NCI-H524 (cell line): ENCODE measurements around the gene SPRR1B.
"Not testable (repeated sequence)": the region's sequence is repeated elsewhere in the genome, so short reads cannot be mapped to it uniquely, and the experiment has no call there.

ENCODE experiments used
- DNase-seq, 2 experiments: peaks; one replicate each; lab custom pipeline; 2025; lab: John Stamatoyannopoulos, UW

The SPRR1B gene

DNA sequence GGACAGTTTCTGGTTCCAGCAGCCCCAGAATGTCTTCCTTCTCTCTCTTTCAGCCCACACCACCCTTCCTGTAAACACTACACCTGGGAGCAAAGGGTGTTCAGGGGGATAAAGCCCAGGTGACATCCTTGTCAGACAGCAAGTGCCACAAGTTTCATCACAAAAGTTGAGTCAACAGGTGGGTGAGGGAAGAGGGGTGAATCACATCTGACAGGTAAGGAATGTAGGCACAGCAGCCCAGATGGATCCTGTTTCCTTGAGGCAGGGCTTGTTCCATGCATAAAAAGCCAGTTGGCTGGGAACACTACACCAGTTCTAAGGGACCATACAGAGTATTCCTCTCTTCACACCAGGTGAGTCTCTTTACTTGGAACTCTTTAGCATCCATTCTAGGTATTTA lies at the start of gene SPRR1B:
SPRR1B (plus strand) TSS at position 309 of the 400 bp plus-strand sequence. CDS start 1,143 bp downstream, outside the sequence.
- no peak for DNase-seq

GRCh38 chr1:152982076-152982475 lies 48.9 kb upstream of the SPRR1B start:
- no peak for DNase-seq

- no peak for DNase-seq
These were observed 47.8 kb upstream of the SPRR1B start for GRCh38 chr1:152983234-152983633.

DNA sequence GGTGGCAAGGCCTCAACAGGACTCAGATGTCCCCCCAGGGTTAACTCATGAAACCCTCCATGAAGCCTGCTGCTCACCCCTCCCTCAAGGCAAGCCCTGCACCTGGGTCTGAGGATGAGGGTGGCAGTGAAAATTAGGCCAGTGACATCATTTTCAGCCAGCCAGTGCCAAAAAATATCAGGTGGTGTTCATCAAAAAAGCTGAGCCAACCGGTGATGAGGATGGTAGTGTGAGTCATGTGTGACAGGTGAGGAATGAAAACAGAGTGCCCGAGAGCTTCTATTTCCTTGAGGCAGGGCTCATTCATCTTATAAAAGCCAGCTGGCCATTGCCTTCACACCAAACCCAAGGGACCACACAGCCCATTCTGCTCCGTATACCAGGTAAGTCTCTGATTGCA lies 47.3 kb upstream of the SPRR1B start, which contains the start of gene SPRR1A:
SPRR1A (plus strand) TSS at position 339 of the 400 bp plus-strand sequence. CDS start 1,150 bp downstream, outside the sequence.
- no peak for DNase-seq

GRCh38 chr1:152986578-152986977 lies 44.4 kb upstream of the SPRR1B start:
- DNase-seq, result no peak

GRCh38 chr1:152993186-152993585 lies 37.8 kb upstream of the SPRR1B start:
- no peak for DNase-seq

DNA sequence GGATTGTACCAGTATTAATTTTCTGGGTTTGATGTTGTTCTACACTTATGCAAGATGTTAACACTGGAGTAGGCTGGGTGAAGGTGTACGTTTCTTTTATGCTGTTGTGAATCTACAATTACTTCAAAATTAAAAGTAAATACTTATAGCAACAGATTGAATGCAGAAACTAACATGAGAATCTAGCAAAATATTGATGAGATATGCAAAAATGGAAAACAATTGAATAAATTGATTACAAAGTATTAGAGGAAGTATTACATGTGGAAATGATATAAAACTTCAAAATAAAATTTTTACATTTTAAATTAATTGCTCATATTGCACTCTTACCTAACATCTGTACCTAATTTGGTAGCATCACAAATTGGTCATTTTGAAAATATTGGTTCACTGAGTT lies 35.2 kb upstream of the SPRR1B start:
- DNase-seq, result no peak

DNA sequence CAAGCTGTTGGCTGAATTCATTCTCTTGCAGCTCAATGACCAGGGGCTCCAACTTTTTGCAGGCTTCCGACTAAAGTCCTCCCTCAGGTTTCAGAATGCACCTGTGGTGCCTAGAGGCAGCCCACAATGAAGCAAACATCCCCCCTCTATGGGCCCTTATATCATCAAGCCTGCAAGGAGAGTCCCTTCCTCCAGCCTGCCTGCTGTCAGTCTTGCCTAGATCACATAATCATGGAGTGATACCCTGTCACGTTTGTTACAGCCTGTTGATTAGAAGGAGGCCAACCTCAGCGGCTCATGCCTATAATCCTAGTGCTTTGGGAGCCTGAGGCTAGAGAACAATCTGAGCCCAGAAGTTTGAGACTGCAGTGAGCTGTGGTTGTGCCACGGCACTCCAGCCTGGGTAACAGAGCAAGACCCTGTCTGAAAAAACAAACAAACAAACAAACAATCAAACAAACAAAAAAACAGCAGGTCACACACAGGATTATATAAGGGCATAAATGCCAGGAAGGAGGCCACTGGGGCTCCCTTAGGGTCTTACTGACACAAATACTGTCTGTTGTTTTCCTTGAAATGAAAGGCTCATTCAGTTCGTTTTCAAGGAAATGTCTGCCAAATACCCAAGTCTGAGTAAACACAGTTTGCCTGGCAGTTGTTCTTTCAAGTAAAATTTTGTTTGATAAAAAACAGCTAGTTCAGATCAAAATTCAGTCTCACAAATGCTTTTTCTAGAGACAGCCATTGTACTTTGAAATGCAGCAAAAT lies 34.2 kb upstream of the SPRR1B start:
- DNase-seq, result no peak

DNA sequence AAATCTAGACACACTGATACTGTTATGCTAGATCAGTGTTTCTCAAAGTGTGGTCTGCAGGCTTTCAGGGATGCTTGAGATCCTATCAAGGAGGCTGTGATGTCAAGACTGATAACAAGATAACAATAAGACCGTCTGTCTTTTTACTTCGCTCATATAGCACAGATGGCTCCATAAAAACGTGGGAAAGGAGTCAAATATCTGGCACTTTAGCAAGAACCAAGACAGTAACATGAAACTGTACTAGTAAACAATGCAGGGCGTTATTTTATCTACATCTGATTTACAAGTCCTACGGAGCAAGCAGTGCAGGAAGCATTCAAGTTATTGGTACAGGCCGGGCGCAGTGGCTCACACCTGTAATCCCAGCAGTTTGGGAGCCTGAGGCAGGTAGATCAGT lies 33.1 kb upstream of the SPRR1B start:
- no peak for DNase-seq

GRCh38 chr1:152998476-152998875 lies 32.5 kb upstream of the SPRR1B start:
- DNase-seq, result no peak

- DNase-seq, result no peak
These were observed 31.2 kb upstream of the SPRR1B start for GRCh38 chr1:152999818-153000217.

GRCh38 chr1:153000294-153000693 lies 30.7 kb upstream of the SPRR1B start:
- DNase-seq, result no peak

GRCh38 chr1:153001382-153001781 lies 29.6 kb upstream of the SPRR1B start, which contains the start of gene SPRR3:
Gene SPRR3 (plus strand): TSS chr1:153001749. CDS start chr1:153003021, 1,272 bp downstream.
- no peak for DNase-seq

DNA sequence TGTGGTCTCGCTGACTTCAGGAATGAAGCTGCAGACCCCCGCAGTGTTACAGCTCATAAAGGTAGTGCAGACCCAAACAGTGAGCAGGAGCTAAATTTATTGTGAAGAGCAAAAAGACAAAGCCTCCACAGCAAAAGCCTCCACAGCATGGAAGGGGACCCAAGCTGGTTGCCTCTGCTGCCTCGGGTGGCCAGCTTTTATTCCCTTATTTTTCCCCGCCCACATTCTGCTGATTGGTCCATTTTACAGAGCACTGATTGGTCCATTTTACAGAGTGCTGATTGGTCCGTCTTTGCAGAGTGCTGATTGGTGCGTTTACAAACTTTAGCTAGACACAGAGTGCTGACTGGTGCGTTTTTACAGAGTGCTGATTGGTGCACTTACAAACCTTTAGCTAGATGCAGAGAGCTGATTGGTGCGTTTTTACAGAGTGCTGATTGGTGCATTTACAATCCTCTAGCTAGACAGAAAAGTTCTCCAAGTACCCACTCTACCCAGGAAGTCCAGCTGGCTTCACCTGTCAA lies 19.7 kb upstream of the SPRR1B start:
- not testable (repeated sequence) for DNase-seq

DNA sequence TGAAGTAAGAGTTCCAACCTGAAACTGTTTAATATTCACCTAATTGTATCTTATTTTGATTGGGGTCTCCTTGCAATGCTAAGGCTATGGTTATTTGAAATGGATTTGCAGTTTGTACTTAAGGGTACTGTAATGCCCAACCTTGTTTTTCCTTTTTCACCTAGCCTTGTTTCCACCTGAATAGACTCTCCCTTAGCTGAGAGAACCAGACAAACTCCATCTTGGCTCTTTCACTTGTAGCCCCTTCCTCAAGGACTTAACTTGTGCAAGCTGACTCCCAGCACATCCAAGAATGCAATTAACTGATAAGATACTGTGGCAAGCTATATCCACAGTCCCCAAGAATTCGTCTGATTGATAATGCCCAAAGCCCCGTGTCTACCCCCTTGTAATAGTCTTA lies 9.2 kb upstream of the SPRR1B start:
- DNase-seq, result not testable (repeated sequence)

GRCh38 chr1:153022340-153022739 lies 8.7 kb upstream of the SPRR1B start:
- DNase-seq, result not testable (repeated sequence)

DNA sequence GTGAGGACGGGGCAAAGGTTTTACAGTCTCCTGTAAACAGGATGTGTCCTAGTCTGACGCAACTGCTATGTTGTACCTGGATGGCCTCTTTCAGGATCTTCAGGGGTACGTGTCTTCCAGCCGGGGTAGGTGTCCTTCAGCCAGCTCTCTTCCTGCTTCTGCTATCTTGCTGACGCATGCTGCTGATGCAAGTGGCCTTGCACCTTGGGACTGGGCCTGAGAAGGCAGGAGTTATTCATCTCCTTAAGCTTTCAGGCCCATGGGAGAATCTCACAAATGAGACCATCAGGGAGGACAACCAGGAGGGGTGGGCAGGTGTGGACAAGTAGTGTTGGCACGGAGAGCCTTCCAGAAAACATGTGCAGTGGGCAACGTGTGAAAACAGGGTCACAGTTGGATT lies 7.9 kb upstream of the SPRR1B start:
- no peak for DNase-seq

- DNase-seq, result no peak
These were observed 6.6 kb upstream of the SPRR1B start for GRCh38 chr1:153024413-153024812.

GRCh38 chr1:153025797-153026196 lies 5.2 kb upstream of the SPRR1B start:
- DNase-seq, result no peak

DNA sequence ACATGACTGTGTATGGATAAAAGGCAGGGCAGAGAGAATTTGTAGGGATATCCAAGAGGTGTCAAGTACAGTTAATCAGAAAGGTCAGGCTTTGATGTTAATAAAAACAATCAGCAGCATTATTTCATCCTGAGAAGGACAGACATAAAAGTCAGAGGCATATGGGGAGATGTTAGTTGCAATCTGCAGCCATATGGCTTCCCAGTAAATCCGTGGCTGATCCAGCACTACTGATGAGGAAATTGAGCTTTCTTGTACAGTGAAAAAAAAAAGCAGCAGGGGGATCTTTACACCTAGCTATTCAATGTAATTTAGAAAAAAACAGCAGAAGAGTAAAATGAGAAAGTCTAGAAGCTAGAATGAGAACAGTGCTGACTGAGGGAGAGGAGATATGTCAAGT lies 2.2 kb upstream of the SPRR1B start:
- peak in 1 of 2 experiments; percentile 5 for DNase-seq

- DNase-seq, result no peak
These were observed 1.1 kb downstream of the SPRR1B start for GRCh38 chr1:153032073-153032472.

DNA sequence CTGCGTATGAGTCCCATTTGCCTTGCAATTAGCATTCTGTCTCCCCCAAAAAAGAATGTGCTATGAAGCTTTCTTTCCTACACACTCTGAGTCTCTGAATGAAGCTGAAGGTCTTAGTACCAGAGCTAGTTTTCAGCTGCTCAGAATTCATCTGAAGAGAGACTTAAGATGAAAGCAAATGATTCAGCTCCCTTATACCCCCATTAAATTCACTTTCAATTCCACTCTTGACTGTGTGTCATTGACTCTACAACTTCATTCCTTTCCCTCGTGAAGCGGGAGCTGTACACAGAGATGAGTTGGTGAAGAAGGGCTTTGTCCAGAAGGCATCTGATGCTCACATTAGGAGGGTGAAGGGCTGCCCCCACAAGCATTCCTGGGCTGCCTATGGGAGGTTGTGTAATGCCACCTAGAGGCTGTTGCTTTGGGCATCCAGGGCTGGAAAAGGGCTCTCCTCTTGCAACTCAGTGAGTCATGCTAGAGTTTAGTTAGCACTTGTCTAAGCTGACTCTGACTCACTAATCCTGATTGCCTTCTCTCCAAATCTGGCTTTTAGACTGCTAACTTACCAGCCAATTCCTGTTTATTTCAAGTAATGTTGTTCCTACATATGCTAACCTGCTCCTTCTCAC lies 1.8 kb downstream of the SPRR1B start:
- DNase-seq, result no peak

DNA sequence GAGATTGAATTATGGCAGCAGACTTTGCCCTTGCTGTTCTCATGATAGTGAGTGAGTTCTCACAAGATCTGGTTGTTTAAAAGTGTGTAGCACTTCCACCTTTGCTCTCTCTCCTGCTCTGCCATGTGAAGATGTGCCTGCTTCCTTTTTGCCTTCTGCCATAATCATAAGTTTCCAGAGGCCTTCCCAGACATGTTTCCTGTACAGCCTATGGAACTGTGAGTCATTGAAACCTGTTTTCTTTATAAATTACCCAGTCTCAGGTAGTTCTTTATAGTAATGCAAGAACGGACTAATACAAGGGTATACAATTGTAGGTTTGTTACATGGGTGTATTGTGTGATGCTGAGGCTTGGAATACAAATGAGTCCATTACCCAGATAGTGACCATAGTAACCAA lies 4.2 kb downstream of the SPRR1B start:
- no peak for DNase-seq
